NCI-H146 treated with DMSO at 0.1 percent for 48 hours (cell line): Measurements from ENCODE around the gene CCNDBP1.
"Not testable (repeated sequence)": the region's sequence is repeated elsewhere in the genome, so short reads cannot be mapped to it uniquely, and the experiment has no call there.

Experiments used
- DNase-seq: peaks from one replicate; lab custom pipeline; 2025; ENCODE audit not compliant: unreplicated experiment; lab: John Stamatoyannopoulos, UW

CCNDBP1 gene, protein sequence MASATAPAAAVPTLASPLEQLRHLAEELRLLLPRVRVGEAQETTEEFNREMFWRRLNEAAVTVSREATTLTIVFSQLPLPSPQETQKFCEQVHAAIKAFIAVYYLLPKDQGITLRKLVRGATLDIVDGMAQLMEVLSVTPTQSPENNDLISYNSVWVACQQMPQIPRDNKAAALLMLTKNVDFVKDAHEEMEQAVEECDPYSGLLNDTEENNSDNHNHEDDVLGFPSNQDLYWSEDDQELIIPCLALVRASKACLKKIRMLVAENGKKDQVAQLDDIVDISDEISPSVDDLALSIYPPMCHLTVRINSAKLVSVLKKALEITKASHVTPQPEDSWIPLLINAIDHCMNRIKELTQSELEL

DNA sequence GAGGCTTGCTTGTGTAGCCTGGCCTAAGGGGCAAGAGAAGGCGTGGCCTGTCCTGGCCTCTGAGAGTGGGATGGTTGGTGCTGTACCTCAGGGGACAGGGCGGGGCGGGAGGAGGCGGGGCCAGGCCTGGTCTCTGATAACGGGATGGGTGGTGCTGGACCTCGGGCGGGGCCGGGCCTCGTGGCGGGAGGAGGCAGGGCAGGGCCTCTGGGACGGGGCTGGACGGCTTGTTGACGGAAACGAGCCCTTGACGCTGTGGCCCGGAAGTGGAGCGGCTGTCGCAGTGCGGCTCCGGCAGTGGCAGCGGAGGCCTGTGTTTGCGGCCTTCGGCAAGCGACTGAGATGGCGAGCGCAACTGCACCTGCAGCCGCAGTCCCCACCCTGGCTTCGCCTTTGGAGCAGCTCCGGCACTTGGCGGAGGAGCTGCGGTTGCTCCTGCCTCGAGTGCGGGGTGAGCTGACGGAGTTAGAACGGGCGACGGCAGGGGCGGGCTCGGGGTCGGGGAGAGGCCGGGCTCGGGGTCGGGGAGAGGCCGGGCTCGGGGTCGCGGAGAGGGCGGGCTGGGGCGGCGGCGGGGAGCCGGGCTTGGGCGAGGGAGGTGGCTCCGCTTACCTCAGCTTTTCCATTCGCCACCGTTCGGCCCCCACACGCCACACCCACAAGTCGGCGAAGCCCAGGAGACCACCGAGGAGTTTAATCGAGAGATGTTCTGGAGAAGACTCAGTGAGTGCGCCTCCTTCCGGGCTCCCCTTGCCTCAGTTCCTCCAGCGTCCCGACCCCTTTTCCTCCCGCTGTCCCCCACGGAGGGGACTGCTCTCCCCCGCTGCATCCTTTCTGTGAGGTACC is at the start of gene CCNDBP1:
Gene CCNDBP1 (plus strand): TSS at position 247 of the 846 bp plus-strand sequence. CDS start 96 bp downstream, at position 343.
- DNase-seq: peak; percentile 79

DNA sequence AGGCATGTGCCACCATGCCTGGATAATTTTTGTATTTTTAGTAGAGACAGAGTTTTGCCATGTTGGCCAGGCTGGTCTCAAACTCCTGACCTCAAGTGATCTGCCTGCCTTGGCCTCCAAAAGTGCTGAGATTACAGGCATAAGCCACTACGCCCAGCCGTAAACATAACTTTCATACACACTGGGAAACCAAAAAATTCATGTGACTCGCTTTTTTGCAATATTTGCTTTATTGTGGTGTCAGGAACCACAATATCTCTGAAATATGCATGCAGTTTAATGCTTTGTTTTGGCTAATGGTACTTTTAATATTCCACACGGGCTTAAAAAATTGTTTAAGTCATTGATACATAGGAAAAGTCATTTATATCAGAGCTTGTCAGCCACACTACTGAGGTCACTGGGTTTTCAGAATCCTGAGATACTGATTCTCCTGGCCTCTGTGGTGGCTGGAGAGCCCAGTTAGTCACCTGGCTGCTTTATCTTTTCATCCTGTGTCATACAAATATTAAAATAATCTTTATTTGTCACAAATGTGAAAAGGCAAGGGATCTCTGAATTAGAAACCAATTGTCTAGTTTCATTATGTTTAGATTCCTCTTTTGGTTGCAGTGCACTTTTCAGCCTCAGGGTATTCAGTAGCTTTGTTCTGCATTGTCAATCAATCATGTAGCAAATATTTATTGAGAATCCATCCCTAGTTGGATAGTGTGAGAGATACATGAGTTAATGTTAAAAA is 41.8 kb upstream of the CCNDBP1 start:
- DNase-seq: no peak

DNA sequence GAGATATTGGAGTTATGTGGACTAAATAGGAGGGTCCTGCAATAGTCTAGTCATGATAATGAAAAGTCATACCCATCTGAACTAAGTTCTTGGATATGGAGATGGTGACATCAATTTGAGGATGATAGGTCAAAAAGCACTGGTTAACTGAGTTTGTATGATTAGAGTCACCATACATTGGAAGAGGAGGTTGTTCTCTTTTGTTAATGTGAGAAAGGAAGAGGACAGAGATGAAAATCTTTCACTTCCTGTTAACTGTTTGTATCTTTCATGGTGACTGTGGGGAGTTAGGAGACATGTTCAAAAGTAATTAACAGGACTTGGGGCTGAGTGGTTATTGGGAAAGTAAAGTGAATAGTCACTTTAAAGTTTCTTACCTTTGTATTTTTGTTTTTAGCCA is 40.7 kb upstream of the CCNDBP1 start:
- no peak for DNase-seq

DNA sequence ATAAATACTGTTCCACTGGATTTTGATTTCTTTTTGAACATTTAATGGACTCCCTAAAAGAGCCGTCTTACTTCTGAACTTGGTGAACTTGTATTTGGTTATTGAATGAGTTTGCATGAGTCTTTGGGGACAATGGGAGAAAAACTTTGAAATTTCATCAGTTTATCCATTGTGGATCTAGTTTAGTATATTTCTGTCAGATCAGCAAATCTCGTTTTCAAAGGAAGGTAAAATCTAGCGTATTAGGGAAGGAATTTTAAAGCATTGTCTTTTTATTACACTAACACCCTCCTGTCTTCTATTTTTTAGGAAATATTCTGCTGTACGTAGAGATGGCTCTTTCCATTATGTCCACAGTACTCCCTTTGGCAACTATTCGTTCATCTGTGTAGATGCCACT is 39.0 kb upstream of the CCNDBP1 start:
- DNase-seq: no peak

DNA sequence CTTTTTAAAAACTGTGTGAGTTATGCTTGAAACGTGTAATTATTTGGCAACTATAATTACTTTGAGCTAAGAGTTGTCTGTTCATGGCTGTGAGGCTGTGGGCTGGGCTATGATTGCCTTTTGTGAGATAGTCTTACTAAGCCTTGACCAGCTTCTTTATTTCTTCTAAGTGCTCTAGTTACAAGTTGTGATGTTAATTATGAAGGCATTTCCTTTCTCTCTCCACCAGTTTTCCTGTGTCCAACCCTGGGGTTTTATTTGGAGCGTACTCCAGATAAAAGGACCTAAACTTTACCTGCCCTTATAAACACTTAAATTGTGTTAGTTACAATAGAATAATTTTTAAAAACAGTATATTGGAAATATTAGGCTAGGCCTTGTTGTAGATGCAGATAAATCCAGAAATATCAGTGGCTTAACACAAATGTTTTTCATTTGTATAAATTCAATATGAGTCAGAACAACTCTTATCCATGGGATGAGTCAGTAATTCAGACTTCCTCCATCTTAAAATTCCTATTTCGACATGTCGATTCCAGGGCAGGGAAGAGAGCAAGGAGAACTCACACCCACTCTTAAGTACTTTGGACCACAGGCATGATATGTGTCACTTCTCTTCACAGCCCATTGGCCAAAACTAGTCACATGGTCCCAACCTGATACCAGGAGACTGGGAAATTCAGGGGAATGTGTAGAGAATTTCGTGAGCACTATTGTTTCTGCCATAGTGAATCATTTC is 34.8 kb upstream of the CCNDBP1 start:
- no peak for DNase-seq

- DNase-seq: no peak
Observed at GRCh38 chr15:43151688-43152087, 33.5 kb upstream of the CCNDBP1 start.

- no peak for DNase-seq
Observed at GRCh38 chr15:43153269-43153668, 31.9 kb upstream of the CCNDBP1 start.

GRCh38 chr15:43165801-43166325 is 19.3 kb upstream of the CCNDBP1 start:
- no peak for DNase-seq

GRCh38 chr15:43167261-43167660 is 17.9 kb upstream of the CCNDBP1 start:
- DNase-seq: not testable (repeated sequence)

DNA sequence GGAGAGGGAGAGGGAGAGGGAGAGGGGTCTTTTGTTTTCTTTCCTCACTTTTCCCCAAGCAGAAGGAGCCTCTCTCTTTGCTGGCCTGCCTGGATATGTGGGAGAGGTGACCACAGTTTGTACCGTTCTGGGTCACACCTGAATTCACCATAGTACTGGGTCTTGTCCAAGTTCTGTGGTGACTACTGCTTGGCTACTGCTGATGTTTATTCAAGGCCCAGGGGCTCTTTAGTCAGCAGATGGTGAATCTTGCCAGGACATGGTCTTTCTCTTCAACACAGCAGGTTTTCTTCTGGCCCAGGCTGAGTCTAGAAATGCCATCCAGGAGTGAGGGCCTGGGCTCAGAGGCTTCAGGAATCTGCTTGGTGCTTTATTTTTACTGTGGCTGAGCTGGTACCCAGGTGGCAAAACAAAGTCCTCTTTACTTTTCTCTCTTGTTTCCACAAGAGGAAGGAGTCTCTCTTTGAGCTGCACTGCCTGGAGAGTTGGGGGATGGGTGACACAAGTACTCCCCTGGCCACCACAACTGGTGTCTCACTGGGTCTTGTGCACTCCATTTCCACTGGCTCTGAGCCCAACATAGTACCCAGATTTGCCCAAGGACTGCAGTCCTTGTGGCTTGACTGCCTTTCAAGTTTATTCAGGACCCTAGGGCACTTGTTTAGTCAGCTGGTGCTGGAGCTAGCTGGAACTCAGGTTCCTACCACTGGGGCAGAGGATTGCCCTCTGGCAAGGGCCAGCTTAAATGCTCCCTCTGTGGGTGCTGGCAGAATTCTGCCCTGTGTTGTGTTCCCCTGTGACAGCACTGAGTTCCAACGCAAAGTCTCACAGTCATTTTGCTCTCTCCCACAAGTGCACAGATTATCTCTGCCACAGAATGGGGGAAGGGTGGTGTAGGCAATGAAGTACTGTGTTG is 16.8 kb upstream of the CCNDBP1 start:
- DNase-seq: no peak

GRCh38 chr15:43169888-43170287 is 15.3 kb upstream of the CCNDBP1 start:
- DNase-seq: no peak

DNA sequence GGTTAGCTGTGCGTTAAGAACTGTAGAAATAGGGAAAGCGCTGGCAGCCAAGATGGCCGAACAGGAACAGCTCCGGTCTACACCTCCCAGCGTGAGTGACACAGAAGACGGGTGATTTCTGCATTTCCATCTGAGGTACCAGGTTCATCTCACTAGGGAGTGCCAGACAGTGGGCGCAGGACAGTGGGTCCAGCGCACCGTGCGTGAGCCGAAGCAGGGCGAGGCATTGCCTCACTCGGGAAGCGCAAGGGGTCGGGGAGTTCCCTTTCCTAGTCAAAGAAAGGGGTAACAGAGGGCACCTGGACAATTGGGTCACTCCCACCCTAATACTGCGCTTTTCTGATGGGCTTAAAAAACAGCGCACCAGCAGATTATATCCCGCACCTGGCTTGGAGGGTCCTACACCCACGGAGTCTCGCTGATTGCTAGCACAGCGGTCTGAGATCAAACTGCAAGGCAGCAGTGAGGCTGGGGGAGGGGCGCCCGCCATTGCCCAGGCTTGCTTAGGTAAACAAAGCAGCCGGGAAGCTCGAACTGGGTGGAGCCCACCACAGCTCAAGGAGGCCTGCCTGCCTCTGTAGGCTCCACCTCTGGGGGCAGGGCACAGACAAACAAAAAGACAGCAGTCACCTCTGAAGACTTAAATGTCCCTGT is 9.4 kb upstream of the CCNDBP1 start:
- not testable (repeated sequence) for DNase-seq

DNA sequence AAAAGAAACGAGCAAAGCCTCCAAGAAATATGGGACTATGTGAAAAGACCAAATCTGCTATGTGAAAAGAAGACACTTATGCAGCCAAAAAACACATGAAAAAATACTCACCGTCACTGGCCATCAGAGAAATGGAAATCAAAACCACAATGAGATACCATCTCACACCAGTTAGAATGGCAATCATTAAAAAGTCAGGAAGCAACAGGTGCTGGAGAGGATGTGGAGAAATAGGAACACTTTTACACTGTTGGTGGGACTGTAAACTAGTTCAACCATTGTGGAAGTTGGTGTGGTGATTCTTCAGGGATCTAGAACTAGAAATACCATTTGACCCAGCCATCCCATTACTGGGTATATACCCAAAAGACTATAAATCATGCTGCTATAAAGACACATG is 8.1 kb upstream of the CCNDBP1 start:
- not testable (repeated sequence) for DNase-seq

- DNase-seq: no peak
Observed at GRCh38 chr15:43183270-43183669, 1.9 kb upstream of the CCNDBP1 start.

DNA sequence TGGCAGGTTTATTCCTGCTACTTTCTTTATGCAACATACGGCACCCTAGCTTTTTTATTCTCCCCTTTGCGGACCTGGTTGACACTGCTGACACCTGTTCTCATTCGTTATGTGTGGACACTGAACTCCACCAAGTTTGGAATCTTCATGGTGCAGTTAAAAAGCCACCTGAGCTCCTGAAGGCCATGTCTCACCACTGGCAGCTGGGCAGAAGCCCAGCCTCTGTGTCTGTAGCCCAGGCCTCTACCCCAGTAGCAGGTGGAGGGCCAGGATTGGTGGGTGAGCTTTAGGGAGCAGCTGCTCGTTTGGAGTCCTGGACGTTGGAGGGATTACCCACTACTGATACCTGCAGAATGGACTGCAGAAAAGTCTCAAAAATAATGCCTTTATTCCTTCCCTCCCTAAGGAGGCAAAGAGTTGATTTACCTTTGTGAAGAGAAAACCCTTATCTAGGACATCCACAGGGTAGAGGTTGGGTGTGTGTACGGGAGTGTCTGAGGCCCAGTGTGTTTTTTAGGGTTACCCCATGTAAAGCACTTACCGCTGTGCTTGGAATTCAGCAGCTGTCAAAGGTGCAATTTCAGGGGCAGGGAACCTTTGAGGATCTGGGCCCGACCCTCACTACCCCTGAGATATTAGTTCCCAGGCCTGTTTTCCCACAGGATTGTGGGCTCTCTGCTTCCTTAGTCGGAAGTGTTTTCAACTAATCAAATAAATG is 637 bp upstream of the CCNDBP1 start:
- DNase-seq: no peak

DNA sequence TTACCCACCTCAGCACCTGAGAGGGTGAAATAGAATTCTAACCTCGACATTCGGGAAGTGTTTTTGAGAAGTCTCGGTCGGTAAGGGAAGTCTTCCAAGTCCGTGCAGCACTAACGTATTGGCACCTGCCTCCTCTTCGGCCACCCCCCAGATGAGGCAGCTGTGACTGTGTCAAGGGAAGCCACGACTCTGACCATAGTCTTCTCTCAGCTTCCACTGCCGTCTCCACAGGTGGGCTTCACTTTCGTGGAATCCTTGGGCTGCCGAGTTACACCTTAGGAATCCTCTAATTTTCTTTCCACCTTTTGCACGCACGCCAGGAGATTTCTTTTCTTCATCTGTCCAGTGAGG is 775 bp downstream of the CCNDBP1 start:
- no peak for DNase-seq

- no peak for DNase-seq
Observed at GRCh38 chr15:43187544-43188155, 2.4 kb downstream of the CCNDBP1 start.

- no peak for DNase-seq
Observed at GRCh38 chr15:43189296-43189695, 4.1 kb downstream of the CCNDBP1 start.
